MG63 (cell line): Measurements from ENCODE around the gene NRCAM. TPM values are rescaled to one million over a fixed set of nuclear protein-coding genes. Genes with fewer than 3 reads are reported as not detected.
"Not testable (repeated sequence)": the region's sequence is repeated elsewhere in the genome, so short reads cannot be mapped to it uniquely, and the experiment has no call there.

Experiments
- DNase-seq: peaks from one replicate; pipeline ENCODE4 v3.0.0-alpha.2; 2020
- H3K27me3 ChIP-seq: fragments of 250-450 bp; sonication (Bioruptor Pico); 2 replicates; pipeline ENCODE4 v1.5.1; 2020; ENCODE audit warnings: mild to moderate bottlenecking, moderate library complexity
- H3K36me3 ChIP-seq: fragments of 250-450 bp; sonication (Bioruptor Pico); 2 replicates; pipeline ENCODE4 v1.5.1; 2020; ENCODE audit warnings: mild to moderate bottlenecking, moderate library complexity
- H3K4me3 ChIP-seq: fragments of 250-450 bp; sonication (Bioruptor Pico); 2 replicates; pipeline ENCODE4 v1.5.1; 2020; ENCODE audit warnings: mild to moderate bottlenecking, moderate library complexity
- H3K9me3 ChIP-seq: fragments of 250-450 bp; sonication (Bioruptor Pico); 2 replicates; pipeline ENCODE4 v1.5.1; 2020; ENCODE audit warnings: mild to moderate bottlenecking, moderate library complexity
- total RNA-seq: library from RNA; depleted of rRNA; stranded (reverse); fragments of >200 nt; shearing (Covaris generic); gene quantifications from 2 replicates; pipeline ENCODE4 v1.2.3, GENCODE V29; 2014; ENCODE audit warnings: low replicate concordance

Gene NRCAM
- total RNA-seq, 1 experiment from 2014 or later = 0.79 TPM

- no peaks in the 10 kb centered on the region for H3K27me3 ChIP-seq
- no peaks in the 10 kb centered on the region for H3K9me3 ChIP-seq
- DNase-seq = peak; percentile 23
- H3K36me3 ChIP-seq = no peaks in the 10 kb centered on the region
- H3K4me3 ChIP-seq = no peak overlapping the region
Observed at GRCh38 chr7:108347616-108348015, 108.6 kb downstream of the NRCAM start.

- DNase-seq = no peak
- Histone ChIP-seq H3K27me3 (no peaks in the 10 kb centered on the region), H3K36me3 (no peaks in the 10 kb centered on the region), H3K4me3 (no peak overlapping the region), H3K9me3 (no peaks in the 10 kb centered on the region)
Observed at GRCh38 chr7:108345710-108346336, 110.4 kb downstream of the NRCAM start.

- Histone ChIP-seq H3K4me3 (no peak overlapping the region), H3K27me3 (no peaks in the 10 kb centered on the region), H3K9me3 (no peaks in the 10 kb centered on the region), H3K36me3 (no peaks in the 10 kb centered on the region)
- no peak for DNase-seq
Observed at GRCh38 chr7:108340856-108341411, 115.3 kb downstream of the NRCAM start.

- H3K4me3 ChIP-seq = not testable (repeated sequence)
Observed at GRCh38 chr7:108340406-108340805, 115.8 kb downstream of the NRCAM start.

GRCh38 chr7:108335269-108335918 is 120.8 kb downstream of the NRCAM start:
- H3K4me3 ChIP-seq = no peak overlapping the region
- no peak for DNase-seq
- H3K9me3 ChIP-seq = no peaks in the 10 kb centered on the region
- H3K36me3 ChIP-seq = no peaks in the 10 kb centered on the region
- H3K27me3 ChIP-seq = no peaks in the 10 kb centered on the region

More at GRCh38 chr7:108340406-108340805, 115.8 kb downstream of the NRCAM start:
- not testable (repeated sequence) for H3K27me3 ChIP-seq, H3K9me3 ChIP-seq, H3K36me3 ChIP-seq, DNase-seq

- no peaks in the 10 kb centered on the region for H3K36me3 ChIP-seq
- no peak for DNase-seq
- no peaks in the 10 kb centered on the region for H3K27me3 ChIP-seq
- H3K9me3 ChIP-seq = no peaks in the 10 kb centered on the region
- no peak overlapping the region for H3K4me3 ChIP-seq
Observed at GRCh38 chr7:108332937-108333336, 123.3 kb downstream of the NRCAM start.

GRCh38 chr7:108331971-108332370 is 124.3 kb downstream of the NRCAM start:
- no peaks in the 10 kb centered on the region for H3K27me3 ChIP-seq

GRCh38 chr7:108330227-108330626 is 126.0 kb downstream of the NRCAM start:
- no peak for DNase-seq
- no peaks in the 10 kb centered on the region for H3K36me3 ChIP-seq
- H3K27me3 ChIP-seq = no peaks in the 10 kb centered on the region
- no peak overlapping the region for H3K4me3 ChIP-seq
- no peaks in the 10 kb centered on the region for H3K9me3 ChIP-seq

More at GRCh38 chr7:108331971-108332370, 124.3 kb downstream of the NRCAM start:
- H3K9me3 ChIP-seq = no peaks in the 10 kb centered on the region
- H3K36me3 ChIP-seq = no peaks in the 10 kb centered on the region
- no peak for DNase-seq
- no peak overlapping the region for H3K4me3 ChIP-seq

- Histone ChIP-seq H3K36me3 (no peaks in the 10 kb centered on the region), H3K4me3 (no peak overlapping the region), H3K27me3 (no peaks in the 10 kb centered on the region), H3K9me3 (no peaks in the 10 kb centered on the region)
- DNase-seq = no peak
Observed at GRCh38 chr7:108329514-108329913, 126.7 kb downstream of the NRCAM start.

GRCh38 chr7:108328174-108328651 is 128.0 kb downstream of the NRCAM start:
- H3K4me3 ChIP-seq = no peak overlapping the region
- no peak for DNase-seq
- no peaks in the 10 kb centered on the region for H3K36me3 ChIP-seq
- H3K9me3 ChIP-seq = no peaks in the 10 kb centered on the region
- no peaks in the 10 kb centered on the region for H3K27me3 ChIP-seq

GRCh38 chr7:108327353-108327752 is 128.9 kb downstream of the NRCAM start:
- DNase-seq = no peak
- H3K36me3 ChIP-seq = no peaks in the 10 kb centered on the region
- H3K27me3 ChIP-seq = no peaks in the 10 kb centered on the region
- no peaks in the 10 kb centered on the region for H3K9me3 ChIP-seq
- H3K4me3 ChIP-seq = no peak overlapping the region

- Histone ChIP-seq H3K4me3 (no peak overlapping the region), H3K27me3 (no peaks in the 10 kb centered on the region), H3K36me3 (no peaks in the 10 kb centered on the region), H3K9me3 (no peaks in the 10 kb centered on the region)
- DNase-seq = no peak
Observed at GRCh38 chr7:108326938-108327337, 129.3 kb downstream of the NRCAM start.

- Histone ChIP-seq H3K36me3 (no peaks in the 10 kb centered on the region), H3K27me3 (no peaks in the 10 kb centered on the region), H3K4me3 (no peak overlapping the region), H3K9me3 (no peaks in the 10 kb centered on the region)
- DNase-seq = no peak
Observed at GRCh38 chr7:108324053-108325038, 131.9 kb downstream of the NRCAM start.

- no peak for DNase-seq
- H3K4me3 ChIP-seq = no peak overlapping the region
- no peaks in the 10 kb centered on the region for H3K36me3 ChIP-seq
- no peaks in the 10 kb centered on the region for H3K9me3 ChIP-seq
- no peaks in the 10 kb centered on the region for H3K27me3 ChIP-seq
Observed at GRCh38 chr7:108322925-108323832, 133.1 kb downstream of the NRCAM start.

GRCh38 chr7:108322046-108322445 is 134.2 kb downstream of the NRCAM start:
- no peaks in the 10 kb centered on the region for H3K36me3 ChIP-seq
- H3K4me3 ChIP-seq = no peak overlapping the region
- H3K9me3 ChIP-seq = no peaks in the 10 kb centered on the region
- no peaks in the 10 kb centered on the region for H3K27me3 ChIP-seq
- DNase-seq = no peak

- no peaks in the 10 kb centered on the region for H3K9me3 ChIP-seq
- no peaks in the 10 kb centered on the region for H3K27me3 ChIP-seq
- H3K36me3 ChIP-seq = no peaks in the 10 kb centered on the region
- no peak overlapping the region for H3K4me3 ChIP-seq
- DNase-seq = no peak
Observed at GRCh38 chr7:108321359-108321758, 134.9 kb downstream of the NRCAM start.
